Adipose tissue (tissue), 3 donors: ENCODE results near the gene CLEC2D. TPM values are rescaled to one million over a fixed set of nuclear protein-coding genes. Genes with fewer than 3 reads are reported as not detected.
"Not testable (repeated sequence)": the region's sequence is repeated elsewhere in the genome, so short reads cannot be mapped to it uniquely, and the experiment has no call there.

Source experiments
- H3K27ac ChIP-seq: one replicate; pipeline ENCODE4 v1.5.1; 2013; ENCODE audit warnings: low read depth, low read length
- WGBS, 3 donors: extraction: QIAGEN DNeasy Blood & Tissue Kit; methylation state at CpG; one replicate each; pipeline ENCODE4 v1.1.7; 2013; 5-methylcytosine and 5-hydroxymethylcytosine counted together
- polyA plus RNA-seq, 3 donors: library from polyadenylated mRNA; stranded (reverse); fragments of 200-250 nt; gene quantifications; one replicate each; pipeline ENCODE4 v1.2.3, GENCODE V29; 2013
- donor health status: healthy with polysubstance abuse.
- donor health status: Bipolar disorder and iron deficiency.
- donor health status: healthy.

CLEC2D gene
- 1 to 10 TPM; 1.2 to 4.3 (median 1.9) TPM for polyA plus RNA-seq

GRCh38 chr12:9669534-9669933, at the start of gene CLEC2D:
CLEC2D (plus strand) TSS chr12:9669713; CDS start chr12:9669735, 22 bp downstream.
- WGBS, 3 donors: 85 to 90% (median 86%) methylated on average over 4 of the region's 4 CpGs
- H3K27ac ChIP-seq: no peak within 1 kb of the TSS

DNA sequence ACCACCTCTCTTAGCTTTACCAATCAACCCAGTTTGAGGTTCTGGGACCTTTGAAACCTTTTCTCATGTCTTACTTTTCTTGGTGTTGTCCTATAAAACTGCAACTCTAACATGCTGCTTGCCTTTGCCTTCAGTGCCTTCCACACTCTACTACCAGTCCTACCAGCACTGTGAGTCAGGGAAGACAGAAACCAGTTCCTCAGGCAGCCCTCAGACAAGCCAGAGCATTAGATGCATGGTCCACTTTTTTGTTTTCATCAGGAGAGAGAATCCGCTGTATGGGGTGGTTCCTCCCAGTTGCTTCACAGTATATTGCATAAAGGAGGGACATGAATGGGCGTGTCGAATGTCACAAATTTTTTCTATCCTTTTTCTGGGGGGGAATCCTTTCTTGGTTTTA, 44.5 kb upstream of the CLEC2D start:
- whole genome bisulfite sequencing, 3 donors: 83 to 96% (median 85%) methylated on average over 3 of the region's 3 CpGs
- H3K27ac ChIP-seq: no peak overlapping the region

- H3K27ac ChIP-seq: no peak overlapping the region
These were observed 43.2 kb upstream of the CLEC2D start for GRCh38 chr12:9626291-9626690.

DNA sequence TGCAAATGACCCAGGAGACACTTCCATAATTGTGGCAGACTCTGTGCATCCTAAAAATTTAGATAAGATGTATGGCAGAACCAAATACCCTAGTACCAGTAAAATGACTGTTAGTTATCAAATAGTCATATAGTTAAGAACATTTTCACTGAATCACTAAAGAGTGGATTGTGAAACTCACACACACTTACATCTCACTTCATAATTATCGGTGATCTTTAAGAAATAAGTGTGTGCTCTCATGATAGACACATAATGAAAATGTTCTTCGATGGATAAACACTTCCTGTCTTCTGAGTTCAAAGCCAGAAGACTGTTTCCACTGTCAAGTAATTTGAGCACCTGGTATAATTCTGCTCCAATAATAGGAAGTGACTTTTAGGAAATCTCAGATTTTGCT, 42.7 kb upstream of the CLEC2D start:
- H3K27ac ChIP-seq: no peak overlapping the region
- 79 to 86% (median 84%) methylated on average over 2 of the region's 2 CpGs for WGBS, 3 donors

- H3K27ac ChIP-seq: no peak overlapping the region
- 95 to 98% (median 98%) methylated on average over 13 of the region's 13 CpGs for WGBS, 3 donors
These were observed 36.7 kb upstream of the CLEC2D start for GRCh38 chr12:9632766-9633165.

DNA sequence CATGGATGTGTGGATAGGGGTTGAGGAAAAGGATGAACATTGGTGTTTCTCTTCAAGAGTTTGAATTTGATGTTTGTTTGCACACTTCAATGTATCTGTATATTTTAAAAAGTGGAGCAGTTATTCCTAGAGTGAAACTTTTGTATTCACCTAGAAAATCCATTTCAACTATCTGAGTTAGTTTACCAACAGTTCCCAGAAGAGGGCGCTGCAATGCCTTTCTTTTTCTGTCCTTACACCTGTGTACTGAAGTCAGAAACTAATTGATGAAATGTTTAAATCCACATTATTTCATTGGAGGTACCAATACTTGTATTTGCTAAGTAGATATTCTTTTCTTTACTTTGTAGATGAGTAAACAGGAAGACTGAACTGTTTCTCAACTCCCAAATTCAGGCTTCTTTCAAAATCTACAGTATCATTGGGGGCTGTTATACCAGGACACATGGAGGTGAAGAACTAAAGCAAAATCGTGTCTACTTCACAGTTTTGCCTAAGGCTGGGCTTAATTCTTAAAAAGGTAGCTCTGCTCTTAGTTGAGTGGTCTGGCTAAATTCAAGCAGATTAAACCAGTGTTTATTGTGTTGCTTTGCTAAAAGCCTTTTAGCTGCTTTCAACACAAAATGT, 35.2 kb upstream of the CLEC2D start:
- no peak overlapping the region for H3K27ac ChIP-seq
- 23 to 25% (median 25%) methylated on average over 2 of the region's 2 CpGs for WGBS, 3 donors

GRCh38 chr12:9634969-9635754, 34.4 kb upstream of the CLEC2D start:
- no peak overlapping the region for H3K27ac ChIP-seq
- WGBS, 3 donors: 40 to 70% (median 68%) methylated on average over 2 of the region's 2 CpGs

DNA sequence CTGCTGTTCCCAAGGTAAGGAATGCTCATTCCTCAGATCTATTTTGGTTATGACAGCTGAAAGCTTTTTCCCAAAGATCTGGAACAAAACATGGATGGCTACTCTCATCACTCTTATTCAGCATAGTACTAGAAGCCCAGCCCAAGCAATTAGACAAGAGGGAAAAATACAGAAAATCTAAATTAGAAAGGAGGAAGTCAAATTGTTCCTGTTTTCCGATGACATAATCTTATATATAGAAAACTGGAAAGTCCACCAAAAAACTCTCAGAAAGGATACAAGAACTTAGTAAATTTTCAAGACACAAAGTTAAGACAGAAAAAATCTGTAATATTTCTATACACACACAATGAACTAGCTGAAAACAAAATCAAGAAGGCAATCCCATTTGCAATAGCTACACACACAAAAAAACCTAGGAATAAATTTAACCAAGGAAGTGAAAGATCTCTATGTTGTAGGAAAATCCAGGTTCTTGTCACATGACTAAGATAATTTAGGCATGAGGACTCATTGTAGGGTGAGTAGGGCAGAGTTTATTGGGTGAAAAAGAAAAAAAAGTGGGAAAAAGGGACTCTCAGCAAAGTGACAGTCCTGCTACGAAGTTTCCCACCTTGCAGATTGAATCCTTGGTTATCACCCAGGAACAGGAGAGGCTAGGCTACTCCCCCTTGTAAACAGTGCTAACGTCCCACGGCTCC, 33.2 kb upstream of the CLEC2D start:
- no peak overlapping the region for H3K27ac ChIP-seq
- 74 to 88% (median 80%) methylated on average over 4 of the region's 4 CpGs for WGBS, 3 donors

GRCh38 chr12:9636851-9637206, 32.7 kb upstream of the CLEC2D start:
- WGBS, 3 donors: 81 to 93% (median 92%) methylated on average over 5 of the region's 5 CpGs
- H3K27ac ChIP-seq: no peak overlapping the region

DNA sequence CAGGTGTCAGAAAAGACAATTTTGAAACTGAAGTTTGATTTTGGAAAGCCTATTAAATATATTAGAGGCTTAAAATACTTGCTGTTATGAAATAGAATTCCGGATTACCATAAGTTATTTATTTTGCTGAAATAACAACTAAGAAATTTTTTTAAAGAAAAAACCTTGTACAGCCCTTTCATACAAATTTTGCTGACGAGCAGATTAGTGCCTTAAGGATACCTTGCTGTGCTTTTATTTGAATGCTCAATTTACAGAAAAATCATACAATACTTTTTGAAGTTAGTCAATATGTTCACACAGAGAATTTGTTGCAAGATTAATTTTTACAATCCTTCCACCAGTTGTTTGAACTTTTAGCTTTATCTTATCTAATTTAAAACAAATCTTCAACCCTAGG, 29.5 kb upstream of the CLEC2D start:
- 85 to 92% (median 89%) methylated on average over 2 of the region's 2 CpGs for WGBS, 3 donors
- no peak overlapping the region for H3K27ac ChIP-seq

DNA sequence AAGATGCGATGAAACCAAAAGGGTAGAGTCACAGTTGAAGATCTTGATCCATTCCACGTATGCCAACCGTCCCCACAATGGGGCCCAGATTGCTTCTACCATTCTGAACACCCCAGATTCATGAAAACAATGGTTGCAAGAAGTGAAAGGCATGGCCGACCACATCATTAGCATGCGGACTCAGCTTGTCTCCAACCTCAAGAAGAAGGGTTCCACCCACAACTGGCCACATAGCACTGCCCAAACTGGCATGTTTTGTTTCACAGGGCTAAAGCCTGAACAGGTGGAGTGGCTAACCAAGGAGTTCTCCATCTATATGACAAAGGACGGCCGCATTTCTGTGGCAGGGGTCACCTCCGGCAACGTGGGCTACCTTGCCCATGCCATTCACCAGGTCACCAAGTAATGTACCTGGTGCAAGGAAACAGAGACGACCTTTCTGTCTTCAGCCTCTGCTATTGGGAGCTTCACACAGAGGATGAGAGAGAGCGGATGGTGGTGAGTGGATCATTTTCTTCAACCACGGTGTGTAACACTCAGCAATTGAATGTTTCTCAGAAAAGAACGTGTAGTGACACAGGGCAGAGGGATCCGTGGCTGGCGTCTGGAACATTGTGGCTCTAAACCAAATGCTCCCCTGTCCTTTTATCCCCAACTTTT, 26.8 kb upstream of the CLEC2D start:
- H3K27ac ChIP-seq: no peak overlapping the region
- 86 to 88% (median 87%) methylated on average over 15 of the region's 15 CpGs for WGBS, 3 donors

GRCh38 chr12:9643266-9643660, 26.2 kb upstream of the CLEC2D start:
- no peak overlapping the region for H3K27ac ChIP-seq

GRCh38 chr12:9644985-9645551, 24.4 kb upstream of the CLEC2D start:
- WGBS, 3 donors: 79 to 80% (median 79%) methylated on average over 1 of the region's 1 CpG
- H3K27ac ChIP-seq: not testable (repeated sequence)

GRCh38 chr12:9646794-9647781, 22.4 kb upstream of the CLEC2D start:
- H3K27ac ChIP-seq: peak overlapping the region; percentile 46
- WGBS, 3 donors: 39 to 41% (median 39%) methylated on average over 13 of the region's 13 CpGs

DNA sequence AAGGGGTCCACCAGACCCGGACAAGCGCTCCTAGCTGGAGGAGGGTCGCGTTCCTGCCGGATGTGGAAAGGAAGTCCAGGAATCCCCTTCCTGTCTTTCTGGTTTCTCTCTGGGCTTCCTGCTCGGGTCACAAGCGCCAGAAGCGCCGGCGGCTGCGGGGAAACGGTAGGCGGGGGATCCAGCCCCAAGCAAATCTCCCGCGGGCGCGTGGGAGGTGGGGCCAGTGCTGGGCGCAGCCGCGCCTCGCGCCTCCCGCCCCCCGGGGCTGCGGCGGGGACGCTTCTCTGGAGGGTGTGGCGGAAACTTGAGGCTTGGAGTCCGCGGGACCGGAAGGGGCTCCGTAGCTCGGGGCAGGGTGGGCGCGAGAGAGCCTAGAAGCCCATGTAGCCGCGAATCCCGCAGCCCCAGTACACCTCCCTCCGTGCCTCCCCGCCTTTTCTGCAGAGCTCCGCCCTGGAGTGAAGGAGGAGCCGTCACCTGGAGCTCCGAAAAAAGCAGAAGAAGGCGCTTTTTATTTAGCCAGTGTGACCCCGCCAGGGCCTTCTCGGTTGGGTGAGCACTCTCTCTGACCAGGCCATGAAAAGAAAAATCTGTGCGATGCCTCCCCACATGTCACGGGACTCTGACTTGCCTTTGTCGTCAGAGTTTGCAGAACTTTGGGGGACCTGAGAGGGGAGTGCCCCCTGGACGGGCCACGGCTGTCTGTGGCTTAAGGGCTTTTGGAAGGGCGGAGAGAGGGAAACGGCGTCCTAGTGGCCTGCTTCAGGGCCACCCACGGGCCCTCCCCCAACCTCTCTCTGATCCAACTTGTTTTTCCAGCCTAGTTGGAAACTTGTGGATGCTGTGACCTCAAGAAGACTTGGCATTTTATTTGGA, 21.4 kb upstream of the CLEC2D start:
- peak overlapping the region; percentile 46 for H3K27ac ChIP-seq
- 0% methylated on average over 55 of the region's 55 CpGs for WGBS, 3 donors

DNA sequence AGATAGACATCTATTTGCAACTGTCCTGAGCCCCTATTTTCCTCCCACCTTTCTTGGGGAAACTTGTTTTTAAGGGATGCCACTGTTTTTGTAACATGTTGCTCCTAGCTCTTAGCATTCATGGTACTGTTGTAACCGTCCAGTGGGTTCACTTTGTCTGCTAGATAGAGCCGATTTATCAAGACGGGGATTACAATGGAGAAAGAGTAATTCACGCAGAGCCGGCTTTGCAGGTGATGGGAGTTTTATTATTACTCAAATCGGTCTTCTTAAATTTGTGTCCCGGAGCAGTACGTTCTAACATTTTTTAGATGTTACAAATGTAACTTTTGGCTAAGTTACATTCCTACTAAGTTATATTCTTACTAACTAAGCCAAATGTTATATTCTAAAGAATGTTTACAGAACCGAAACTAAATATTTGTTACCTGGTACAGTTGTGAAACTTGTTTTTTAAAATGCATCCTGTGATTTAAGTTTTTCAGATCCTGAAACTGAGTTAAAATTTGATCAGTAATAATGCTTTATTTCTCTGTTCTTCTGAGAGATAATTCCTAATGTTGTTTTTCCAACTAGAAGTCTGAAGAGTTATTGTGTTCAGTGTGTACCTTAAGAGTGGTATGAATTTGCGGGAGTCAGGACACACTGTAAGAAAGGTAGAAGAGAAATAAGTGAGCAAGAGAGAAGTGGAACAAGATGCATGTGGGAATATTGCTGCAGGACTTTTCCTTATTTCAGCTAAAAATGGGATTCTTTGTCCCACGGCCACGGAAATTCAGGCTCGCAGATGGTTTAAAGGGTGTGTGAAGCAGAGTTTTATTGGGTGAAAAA, 20.6 kb upstream of the CLEC2D start:
- 3 to 23% (median 6%) methylated on average over 13 of the region's 13 CpGs for WGBS, 3 donors
- no peak overlapping the region for H3K27ac ChIP-seq
